Stimulated activated naive CD8-positive, alpha-beta T cell treated with anti-CD3 and anti-CD28 coated beads, Interleukin-15, amount 100 ng/mL, for 72 hours (primary cell): ENCODE results near the gene COL9A2.

Source experiments
- ATAC-seq: fragments of 150-1000 bp; cut with Tn5 transposase; 2 replicates; pipeline ENCODE4 v1.10.0; 2021; ENCODE audit warnings: mild to moderate bottlenecking, moderate library complexity
- DNase-seq, 2 donors: peaks; one replicate each; pipeline ENCODE4 v3.0.0; 2021 to 2022
- H3K27ac Mint-ChIP-seq, 2 donors: one replicate each; pipeline ENCODE4 v1.8.0; 2022; ENCODE audit warnings: mild to moderate bottlenecking in 2 of 2, mixed read lengths in 2 of 2, moderate library complexity in 2 of 2
- H3K27me3 Mint-ChIP-seq: one replicate; pipeline ENCODE4 v1.8.0; 2022; ENCODE audit warnings: mixed read lengths
- H3K4me1 Mint-ChIP-seq: one replicate; pipeline ENCODE4 v1.8.0; 2022; ENCODE audit warnings: mild to moderate bottlenecking, mixed read lengths
- H3K4me3 Mint-ChIP-seq, 2 donors: one replicate each; pipeline ENCODE4 v1.8.0; 2022; ENCODE audit warnings: mild to moderate bottlenecking in 2 of 2, mixed read lengths in 2 of 2, moderate library complexity in 1 of 2
- H3K9me3 Mint-ChIP-seq, 2 donors: one replicate each; pipeline ENCODE4 v1.8.0; 2022; ENCODE audit warnings: mixed read lengths in 2 of 2

Gene COL9A2

GRCh38 chr1:40265298-40265697 lies 51.8 kb downstream of the COL9A2 start:
- DNase-seq (no peak), ATAC-seq (no peak)
- no peaks in the 10 kb centered on the region for H3K9me3 Mint-ChIP-seq
- peak overlapping the region in 1 of 2 donors; percentile 5 for H3K27ac Mint-ChIP-seq
- no peak overlapping the region for H3K4me3 Mint-ChIP-seq
- no peaks in the 10 kb centered on the region for H3K27me3 Mint-ChIP-seq
- peaks cover 37% of the 10 kb centered on the region for H3K4me1 Mint-ChIP-seq

DNA sequence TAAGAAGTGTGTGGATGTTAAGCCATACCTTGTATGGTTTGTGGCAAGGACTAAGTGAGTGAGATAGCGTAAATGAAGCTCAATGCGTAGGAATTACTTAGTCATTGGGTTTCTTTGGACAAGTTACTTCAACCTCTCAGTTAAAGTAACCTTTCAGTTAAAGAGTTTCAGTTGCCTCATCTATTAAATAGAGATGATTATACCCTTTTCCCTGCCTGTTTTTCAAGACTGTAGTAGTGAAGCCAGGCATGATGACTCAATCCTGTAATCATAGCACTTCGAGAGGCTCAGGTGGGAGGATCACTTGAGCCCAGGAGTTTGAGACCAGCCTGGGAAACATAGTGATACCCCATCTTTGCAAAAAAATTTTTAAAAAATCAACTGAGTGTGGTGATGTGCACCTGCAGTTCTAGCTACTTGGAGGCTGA lies 52.7 kb downstream of the COL9A2 start:
- H3K4me3 Mint-ChIP-seq: peak overlapping the region; percentile 45 to 71
- no peaks in the 10 kb centered on the region for H3K9me3 Mint-ChIP-seq
- peaks cover 41% of the 10 kb centered on the region for H3K4me1 Mint-ChIP-seq
- peak overlapping the region; percentile 96 for H3K27ac Mint-ChIP-seq
- peak; percentile 45 to 63 for DNase-seq
- no peaks in the 10 kb centered on the region for H3K27me3 Mint-ChIP-seq
- ATAC-seq: peak; percentile 97

DNA sequence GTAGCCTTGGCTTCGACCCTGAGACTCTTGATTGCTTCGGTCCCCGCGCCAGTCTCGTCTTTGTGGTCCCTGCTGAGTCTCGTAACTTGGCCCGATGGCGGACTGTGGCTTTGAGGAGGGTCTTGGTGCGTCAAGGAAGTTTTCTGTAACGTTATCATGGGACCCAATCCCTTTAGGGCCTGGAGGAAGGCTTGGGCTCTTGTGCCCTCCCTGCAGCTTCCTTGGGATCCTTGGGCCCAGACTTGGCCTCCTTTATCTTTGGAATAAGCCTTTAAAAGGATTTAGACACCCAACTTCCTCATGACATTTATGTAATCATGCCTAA lies 58.7 kb downstream of the COL9A2 start:
- Mint-ChIP-seq H3K9me3 (no peaks in the 10 kb centered on the region), H3K4me3 (peak overlapping the region; percentile 89 to 90), H3K27me3 (no peaks in the 10 kb centered on the region), H3K4me1 (peaks cover 40% of the 10 kb centered on the region), H3K27ac (peak overlapping the region; percentile 99 to 100)
- DNase-seq: no peak
- no peak for ATAC-seq

- no peaks in the 10 kb centered on the region for H3K27me3 Mint-ChIP-seq
- ATAC-seq (peak; percentile 97), DNase-seq (peak; percentile 95 to 97)
- peaks cover 34% of the 10 kb centered on the region for H3K4me1 Mint-ChIP-seq
- H3K4me3 Mint-ChIP-seq: peak within 1 kb of the TSS; percentile 89 to 90
- H3K27ac Mint-ChIP-seq: peak within 1 kb of the TSS; percentile 99 to 100
- no peaks in the 10 kb centered on the region for H3K9me3 Mint-ChIP-seq
Measured at GRCh38 chr1:40257688-40258444, 59.2 kb downstream of the COL9A2 start, which contains the start of gene ZMPSTE24. Gene ZMPSTE24 (plus strand): TSS chr1:40258236. CDS start chr1:40258272, 36 bp downstream.

DNA sequence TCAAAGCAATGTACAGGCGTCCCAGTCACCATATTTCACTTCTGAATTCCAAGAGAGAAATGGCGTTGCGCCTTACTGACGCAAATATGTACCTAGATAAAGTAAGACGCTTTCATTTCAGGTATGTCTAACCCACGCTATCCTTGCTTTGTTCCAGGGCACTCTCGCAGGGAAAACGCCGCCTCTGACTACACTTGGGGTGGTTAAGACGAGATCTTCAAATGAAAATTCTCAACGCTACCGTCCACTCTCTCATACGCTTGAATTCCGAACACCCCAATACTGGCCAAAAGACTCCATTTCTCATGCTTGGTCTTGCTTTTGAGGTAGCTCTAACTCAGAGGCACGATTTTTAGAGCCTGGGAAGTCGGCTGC lies 59.8 kb downstream of the COL9A2 start:
- Mint-ChIP-seq H3K27me3 (no peaks in the 10 kb centered on the region), H3K27ac (peak overlapping the region; percentile 99 to 100), H3K9me3 (no peaks in the 10 kb centered on the region), H3K4me3 (peak overlapping the region; percentile 89 to 90), H3K4me1 (peaks cover 30% of the 10 kb centered on the region)
- no peak for DNase-seq
- ATAC-seq: no peak

- H3K9me3 Mint-ChIP-seq: no peaks in the 10 kb centered on the region
- ATAC-seq (no peak), DNase-seq (no peak)
- peaks cover 30% of the 10 kb centered on the region for H3K4me1 Mint-ChIP-seq
- peak overlapping the region; percentile 99 to 100 for H3K27ac Mint-ChIP-seq
- H3K4me3 Mint-ChIP-seq: peak overlapping the region; percentile 89 to 90
- no peaks in the 10 kb centered on the region for H3K27me3 Mint-ChIP-seq
Measured at GRCh38 chr1:40256401-40257084, 60.5 kb downstream of the COL9A2 start.

DNA sequence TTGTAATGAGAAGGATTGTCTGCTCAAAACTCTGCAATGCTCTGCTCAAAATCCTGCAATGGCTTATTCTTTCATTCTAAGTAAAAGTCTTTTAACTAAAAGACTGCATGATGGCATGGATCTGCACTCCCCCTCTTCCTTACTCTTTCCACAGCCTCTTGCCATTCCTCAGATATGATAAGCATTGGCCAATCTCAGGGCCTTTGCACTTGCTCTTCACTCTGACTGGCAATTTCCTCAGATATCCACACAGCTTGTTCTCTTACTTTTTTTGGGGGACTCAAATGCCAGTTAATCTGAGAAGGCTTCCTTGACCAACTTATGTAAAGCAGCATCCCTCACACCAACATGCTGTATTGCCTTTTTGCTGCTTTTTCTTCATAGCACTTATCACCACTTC lies 61.9 kb downstream of the COL9A2 start:
- Mint-ChIP-seq H3K27me3 (no peaks in the 10 kb centered on the region), H3K4me3 (no peak overlapping the region), H3K27ac (no peak overlapping the region)

GRCh38 chr1:40252601-40253000 lies 64.5 kb downstream of the COL9A2 start:
- peak overlapping the region in 1 of 2 donors; percentile 42 for H3K27ac Mint-ChIP-seq
- no peak for ATAC-seq

More for the DNA sequence above, 61.9 kb downstream of the COL9A2 start:
- Mint-ChIP-seq H3K4me1 (peaks cover 22% of the 10 kb centered on the region), H3K9me3 (no peaks in the 10 kb centered on the region)
- ATAC-seq: no peak
- DNase-seq: no peak

DNA sequence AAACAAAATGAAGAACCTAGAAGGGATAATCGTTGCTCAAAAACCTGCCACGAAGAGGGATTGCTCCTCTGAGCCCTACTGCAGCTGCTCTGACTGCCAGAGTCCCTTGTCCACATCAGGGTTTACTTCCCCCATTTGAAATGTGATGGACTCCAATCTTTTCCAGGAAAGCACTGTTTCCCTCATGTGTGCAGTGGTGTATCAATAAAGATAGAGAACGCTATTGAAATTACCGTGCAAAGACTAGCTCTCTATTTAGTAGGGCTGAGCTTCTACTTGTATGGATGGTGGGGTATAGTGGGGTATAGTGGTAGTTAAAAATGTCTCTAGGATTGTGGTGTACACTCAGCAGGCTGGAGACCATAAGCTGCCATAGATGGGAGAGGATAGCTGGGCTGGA lies 65.6 kb downstream of the COL9A2 start:
- Mint-ChIP-seq H3K27ac (no peak overlapping the region), H3K4me1 (peaks cover 10% of the 10 kb centered on the region), H3K4me3 (no peak overlapping the region), H3K9me3 (no peaks in the 10 kb centered on the region), H3K27me3 (no peaks in the 10 kb centered on the region)
- DNase-seq (no peak), ATAC-seq (no peak)

More at GRCh38 chr1:40252601-40253000, 64.5 kb downstream of the COL9A2 start:
- Mint-ChIP-seq H3K9me3 (no peaks in the 10 kb centered on the region), H3K27me3 (no peaks in the 10 kb centered on the region), H3K4me1 (peaks cover 13% of the 10 kb centered on the region), H3K4me3 (no peak overlapping the region)
- no peak for DNase-seq
